Suppressor macrophage treated with lipopolysaccharide for 4 hours (primary cell): ENCODE data around the gene EVX2.

ENCODE experiments used
- DNase-seq: peaks from one replicate; pipeline ENCODE4 v3.0.0-alpha.2; 2020

EVX2 gene

GRCh38 chr2:176106581-176107539 is 23.1 kb upstream of the EVX2 start, which contains the start of gene HOXD11:
TSS of gene HOXD11 (plus strand) at chr2:176107280. CDS start at chr2:176107356, 76 bp downstream.
- DNase-seq = no peak

- no peak for DNase-seq
Measured at GRCh38 chr2:176105730-176106580, 22.2 kb upstream of the EVX2 start.

- no peak for DNase-seq
Measured at GRCh38 chr2:176105078-176105729, 21.4 kb upstream of the EVX2 start.

- no peak for DNase-seq
Measured at GRCh38 chr2:176104316-176105077, 20.7 kb upstream of the EVX2 start.

- no peak for DNase-seq
Measured at GRCh38 chr2:176103742-176104315, 20.1 kb upstream of the EVX2 start.

GRCh38 chr2:176103194-176103593 is 19.4 kb upstream of the EVX2 start:
- no peak for DNase-seq

- no peak for DNase-seq
Measured at GRCh38 chr2:176102309-176102866, 18.6 kb upstream of the EVX2 start.

GRCh38 chr2:176101842-176102241 is 18.1 kb upstream of the EVX2 start:
- no peak for DNase-seq

GRCh38 chr2:176101216-176101830 is 17.6 kb upstream of the EVX2 start:
- DNase-seq = no peak

GRCh38 chr2:176100547-176101140 is 16.9 kb upstream of the EVX2 start:
- no peak for DNase-seq

- DNase-seq = no peak
Measured at GRCh38 chr2:176099728-176100546, 16.2 kb upstream of the EVX2 start, which contains the start of gene HOXD12. TSS of gene HOXD12 (plus strand) at chr2:176099795. CDS start at chr2:176099802, 7 bp downstream.

GRCh38 chr2:176099159-176099727 is 15.5 kb upstream of the EVX2 start:
- DNase-seq = no peak

- no peak for DNase-seq
Measured at GRCh38 chr2:176098366-176099158, 14.8 kb upstream of the EVX2 start.

GRCh38 chr2:176097820-176098365 is 14.1 kb upstream of the EVX2 start:
- no peak for DNase-seq

- peak; percentile 79 for DNase-seq
Measured at GRCh38 chr2:176096986-176097819, 13.4 kb upstream of the EVX2 start.

- peak; percentile 29 for DNase-seq
Measured at GRCh38 chr2:176096243-176096985, 12.7 kb upstream of the EVX2 start.
